ENCODE measurements around the gene FOXB1.
A peak's percentile ranks its signal among the peaks of the same experiment; 100 is the strongest.

GRCh38 chr15:60000824-60001609 is 3.1 kb upstream of the FOXB1 start:
- TF ChIP-seq EZH2 (IDR thresholded peaks at IDR 0.05; ENCODE audit: borderline replicate concordance, low read depth, low read length, poor library complexity, severe bottlenecking), result peak; percentile 76
- TF ChIP-seq, protein P1, sequence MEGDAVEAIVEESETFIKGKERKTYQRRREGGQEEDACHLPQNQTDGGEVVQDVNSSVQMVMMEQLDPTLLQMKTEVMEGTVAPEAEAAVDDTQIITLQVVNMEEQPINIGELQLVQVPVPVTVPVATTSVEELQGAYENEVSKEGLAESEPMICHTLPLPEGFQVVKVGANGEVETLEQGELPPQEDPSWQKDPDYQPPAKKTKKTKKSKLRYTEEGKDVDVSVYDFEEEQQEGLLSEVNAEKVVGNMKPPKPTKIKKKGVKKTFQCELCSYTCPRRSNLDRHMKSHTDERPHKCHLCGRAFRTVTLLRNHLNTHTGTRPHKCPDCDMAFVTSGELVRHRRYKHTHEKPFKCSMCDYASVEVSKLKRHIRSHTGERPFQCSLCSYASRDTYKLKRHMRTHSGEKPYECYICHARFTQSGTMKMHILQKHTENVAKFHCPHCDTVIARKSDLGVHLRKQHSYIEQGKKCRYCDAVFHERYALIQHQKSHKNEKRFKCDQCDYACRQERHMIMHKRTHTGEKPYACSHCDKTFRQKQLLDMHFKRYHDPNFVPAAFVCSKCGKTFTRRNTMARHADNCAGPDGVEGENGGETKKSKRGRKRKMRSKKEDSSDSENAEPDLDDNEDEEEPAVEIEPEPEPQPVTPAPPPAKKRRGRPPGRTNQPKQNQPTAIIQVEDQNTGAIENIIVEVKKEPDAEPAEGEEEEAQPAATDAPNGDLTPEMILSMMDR (conservative IDR thresholded peaks at IDR 0.05; ENCODE audit: low read depth, low read length), result no peak
